ENCODE results near the gene GNG3.
A peak's percentile ranks its signal among the peaks of the same experiment; 100 is the strongest.

The GNG3 gene

GRCh38 chr11:62752994-62753735 is 45.7 kb downstream of the GNG3 start:
- peak overlapping the region; percentile 73 for H3K27ac ChIP-seq
- DNase-seq (ENCODE audit: low read depth, low spot score) = no peak

- DNase-seq (ENCODE audit: low read depth, low spot score) = peak; percentile 97
- H3K27ac ChIP-seq = peak within 1 kb of the TSS; percentile 73
These were observed 46.5 kb downstream of the GNG3 start, which contains the start of gene ZBTB3 for GRCh38 chr11:62753736-62754603. Gene ZBTB3, minus strand, starts transcription at chr11:62754160. Its CDS starts 496 bp downstream, at chr11:62753664.

GRCh38 chr11:62755086-62755615 is 47.7 kb downstream of the GNG3 start:
- no peak for DNase-seq (ENCODE audit: low read depth, low spot score)

GRCh38 chr11:62757846-62758788 is 50.6 kb downstream of the GNG3 start:
- DNase-seq (ENCODE audit: low read depth, low spot score) = no peak
- no peak overlapping the region for H3K27ac ChIP-seq

More at GRCh38 chr11:62755086-62755615, 47.7 kb downstream of the GNG3 start:
- no peak overlapping the region for H3K27ac ChIP-seq

All from epithelial cell of prostate (primary cell).